ENCODE data around the gene NTRK1.

DNA sequence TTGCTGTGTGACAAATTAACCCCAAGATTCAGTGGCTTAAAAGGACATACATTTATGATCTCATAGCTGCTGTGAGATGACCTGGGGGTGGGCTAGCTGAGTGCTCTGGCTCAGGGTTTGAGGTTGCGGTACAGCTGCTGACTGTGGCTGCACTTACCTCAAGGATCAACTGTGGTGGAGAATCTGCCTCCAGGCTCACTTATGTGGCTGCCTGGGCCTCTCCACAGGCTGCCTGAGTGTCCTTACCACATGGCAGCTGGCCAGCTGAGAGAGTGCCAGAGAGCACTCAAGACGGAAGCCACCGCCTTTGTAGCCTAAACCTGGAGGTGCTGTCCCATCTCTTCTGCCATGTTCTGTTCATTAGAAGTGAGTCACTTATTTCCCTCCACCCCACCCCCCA lies 65.5 kb downstream of the NTRK1 start:
- TF ChIP-seq, protein P1, sequence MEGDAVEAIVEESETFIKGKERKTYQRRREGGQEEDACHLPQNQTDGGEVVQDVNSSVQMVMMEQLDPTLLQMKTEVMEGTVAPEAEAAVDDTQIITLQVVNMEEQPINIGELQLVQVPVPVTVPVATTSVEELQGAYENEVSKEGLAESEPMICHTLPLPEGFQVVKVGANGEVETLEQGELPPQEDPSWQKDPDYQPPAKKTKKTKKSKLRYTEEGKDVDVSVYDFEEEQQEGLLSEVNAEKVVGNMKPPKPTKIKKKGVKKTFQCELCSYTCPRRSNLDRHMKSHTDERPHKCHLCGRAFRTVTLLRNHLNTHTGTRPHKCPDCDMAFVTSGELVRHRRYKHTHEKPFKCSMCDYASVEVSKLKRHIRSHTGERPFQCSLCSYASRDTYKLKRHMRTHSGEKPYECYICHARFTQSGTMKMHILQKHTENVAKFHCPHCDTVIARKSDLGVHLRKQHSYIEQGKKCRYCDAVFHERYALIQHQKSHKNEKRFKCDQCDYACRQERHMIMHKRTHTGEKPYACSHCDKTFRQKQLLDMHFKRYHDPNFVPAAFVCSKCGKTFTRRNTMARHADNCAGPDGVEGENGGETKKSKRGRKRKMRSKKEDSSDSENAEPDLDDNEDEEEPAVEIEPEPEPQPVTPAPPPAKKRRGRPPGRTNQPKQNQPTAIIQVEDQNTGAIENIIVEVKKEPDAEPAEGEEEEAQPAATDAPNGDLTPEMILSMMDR (IDR thresholded peaks at IDR 0.05), result no peak
- no peak for TF ChIP-seq POLR2A (IDR thresholded peaks at IDR 0.05)
